HG02678 (cell line): ENCODE data around the gene TOR2A.
A peak's percentile ranks its signal among the peaks of the same experiment; 100 is the strongest.
"Not testable (repeated sequence)": the region's sequence is repeated elsewhere in the genome, so short reads cannot be mapped to it uniquely, and the experiment has no call there.

Source experiments
- ATAC-seq: cut with Tn5 transposase; IDR thresholded peaks from one replicate; pipeline ENCODE4 v1.9.1; 2021; ENCODE audit warnings: mild to moderate bottlenecking, moderate library complexity; ENCODE audit not compliant: unreplicated experiment

Gene TOR2A

GRCh38 chr9:127734747-127735529 lies at the start of gene TOR2A:
TOR2A (minus strand) TSS chr9:127735294; CDS start chr9:127735270, 24 bp downstream.
- peak; percentile 92 for ATAC-seq

- ATAC-seq, result no peak
Observed at GRCh38 chr9:127783111-127784008, 48.3 kb upstream of the TOR2A start.

GRCh38 chr9:127781806-127782205 lies 46.7 kb upstream of the TOR2A start:
- ATAC-seq, result no peak

GRCh38 chr9:127780909-127781308 lies 45.8 kb upstream of the TOR2A start:
- not testable (repeated sequence) for ATAC-seq

- ATAC-seq, result no peak
Observed at GRCh38 chr9:127780126-127780885, 45.2 kb upstream of the TOR2A start.

GRCh38 chr9:127779136-127779981 lies 44.3 kb upstream of the TOR2A start:
- ATAC-seq, result peak; percentile 50

- peak; percentile 38 for ATAC-seq
Observed at GRCh38 chr9:127778280-127779135, 43.4 kb upstream of the TOR2A start, which contains the start of gene SH2D3C. SH2D3C (minus strand) TSS chr9:127778666; CDS start chr9:127778627, 39 bp downstream.

GRCh38 chr9:127777368-127777980 lies 42.4 kb upstream of the TOR2A start:
- ATAC-seq, result no peak

GRCh38 chr9:127776924-127777289 lies 41.8 kb upstream of the TOR2A start:
- ATAC-seq, result no peak

- peak; percentile 26 for ATAC-seq
Observed at GRCh38 chr9:127776195-127776923, 41.3 kb upstream of the TOR2A start.

GRCh38 chr9:127773981-127774380 lies 38.9 kb upstream of the TOR2A start:
- no peak for ATAC-seq

GRCh38 chr9:127773272-127773671 lies 38.2 kb upstream of the TOR2A start:
- ATAC-seq, result no peak

- ATAC-seq, result no peak
Observed at GRCh38 chr9:127772603-127773002, 37.5 kb upstream of the TOR2A start.

- ATAC-seq, result no peak
Observed at GRCh38 chr9:127771570-127772189, 36.6 kb upstream of the TOR2A start.

- peak; percentile 88 for ATAC-seq
Observed at GRCh38 chr9:127770905-127771569, 35.9 kb upstream of the TOR2A start.

- no peak for ATAC-seq
Observed at GRCh38 chr9:127770583-127770904, 35.5 kb upstream of the TOR2A start.

- ATAC-seq, result no peak
Observed at GRCh38 chr9:127769929-127770582, 35.0 kb upstream of the TOR2A start.
